Right lobe of liver (tissue), 4 donors: ENCODE data around the gene PLEKHG3.

ENCODE experiments used
- CTCF ChIP-seq, 4 donors: fragments of 200-600 bp in 3 of 4; fragments of 450-650 bp in 1 of 4; IDR thresholded peaks; one replicate each; pipeline versions ENCODE4 v1.5.1 to v1.8.0; 2016 to 2022; ENCODE audit warnings: antibody characterized with exemption in 4 of 4, mild to moderate bottlenecking in 2 of 4
- POLR2A ChIP-seq: fragments of 450-650 bp; IDR thresholded peaks from one replicate; pipeline ENCODE4 v1.6.1; 2017; ENCODE audit warnings: antibody characterized with exemption, mild to moderate bottlenecking
- donor health status: DM: no; HTN: no; CAD: no.
- donor health status: DM: no; HTN: no; CAD: no.
- donor health status: DM: no; HTN: yes; CAD: no.

GRCh38 chr14:64689289-64689688 lies 14.9 kb upstream of the PLEKHG3 start:
- no peak for TF ChIP-seq CTCF (IDR thresholded peaks at IDR 0.05)
- no peak for TF ChIP-seq POLR2A
